GM19438 (cell line): Measurements from ENCODE around the gene SLC9B2.

ENCODE experiments used
- ATAC-seq: cut with Tn5 transposase; IDR thresholded peaks from one replicate; pipeline ENCODE4 v1.9.1; 2021; ENCODE audit warnings: low read depth; ENCODE audit not compliant: unreplicated experiment

Gene SLC9B2

GRCh38 chr4:103075894-103076746 is 441 bp downstream of the SLC9B2 start:
- ATAC-seq: peak; percentile 55

GRCh38 chr4:103075435-103075893 is 1.1 kb downstream of the SLC9B2 start:
- no peak for ATAC-seq

- ATAC-seq: peak; percentile 29
Observed at GRCh38 chr4:103074744-103075434, 1.7 kb downstream of the SLC9B2 start.

- no peak for ATAC-seq
Observed at GRCh38 chr4:103073792-103074438, 2.6 kb downstream of the SLC9B2 start.

GRCh38 chr4:103067841-103068547 is 8.6 kb downstream of the SLC9B2 start:
- no peak for ATAC-seq

GRCh38 chr4:103060453-103061148 is 16.0 kb downstream of the SLC9B2 start:
- ATAC-seq: no peak

GRCh38 chr4:103054030-103054429 is 22.5 kb downstream of the SLC9B2 start:
- ATAC-seq: no peak

- ATAC-seq: no peak
Observed at GRCh38 chr4:103052779-103053178, 23.8 kb downstream of the SLC9B2 start.

GRCh38 chr4:103052145-103052544 is 24.4 kb downstream of the SLC9B2 start:
- no peak for ATAC-seq

- ATAC-seq: no peak
Observed at GRCh38 chr4:103050736-103051436, 25.7 kb downstream of the SLC9B2 start.

GRCh38 chr4:103046416-103047290 is 29.9 kb downstream of the SLC9B2 start:
- peak; percentile 81 for ATAC-seq

- ATAC-seq: no peak
Observed at GRCh38 chr4:103044183-103044582, 32.4 kb downstream of the SLC9B2 start.

GRCh38 chr4:103036169-103036568 is 40.4 kb downstream of the SLC9B2 start:
- ATAC-seq: no peak

- ATAC-seq: peak; percentile 83
Observed at GRCh38 chr4:103032574-103032973, 44.0 kb downstream of the SLC9B2 start.

GRCh38 chr4:103030791-103031190 is 45.8 kb downstream of the SLC9B2 start:
- ATAC-seq: no peak

- no peak for ATAC-seq
Observed at GRCh38 chr4:103029300-103029699, 47.3 kb downstream of the SLC9B2 start.

GRCh38 chr4:103026868-103027267 is 49.7 kb downstream of the SLC9B2 start:
- no peak for ATAC-seq

GRCh38 chr4:103024996-103025395 is 51.6 kb downstream of the SLC9B2 start:
- ATAC-seq: no peak
